Cardiac septum (tissue), 1 donor: ENCODE measurements around the gene GPR137C. TPM values are rescaled to one million over a fixed set of nuclear protein-coding genes. Genes with fewer than 3 reads are reported as not detected.
"Not testable (repeated sequence)": the region's sequence is repeated elsewhere in the genome, so short reads cannot be mapped to it uniquely, and the experiment has no call there.

Experiments
- DNase-seq: peaks from one replicate; pipeline ENCODE4 v3.0.0-alpha.2; 2020; ENCODE audit warnings: low spot score
- intact Hi-C: fragments of 100-400 bp; cut with DNase I; formaldehyde crosslinking; loops from one replicate; pipeline ENCODE4 v1.14.0; 2022
- total RNA-seq: library from RNA; stranded (reverse); fragmentation: NEBNext Ultra II Directional; extraction: Animal tissue kit (Norgen Biotek cat#: 25700); gene quantifications from one replicate; pipeline ENCODE4 v1.2.1, GENCODE V29; 2021
- donor health status: DM: no; HTN: no; CAD: no.

GPR137C gene
- total RNA-seq, 1 donor from 2014 or later: 1.5 TPM

DNA sequence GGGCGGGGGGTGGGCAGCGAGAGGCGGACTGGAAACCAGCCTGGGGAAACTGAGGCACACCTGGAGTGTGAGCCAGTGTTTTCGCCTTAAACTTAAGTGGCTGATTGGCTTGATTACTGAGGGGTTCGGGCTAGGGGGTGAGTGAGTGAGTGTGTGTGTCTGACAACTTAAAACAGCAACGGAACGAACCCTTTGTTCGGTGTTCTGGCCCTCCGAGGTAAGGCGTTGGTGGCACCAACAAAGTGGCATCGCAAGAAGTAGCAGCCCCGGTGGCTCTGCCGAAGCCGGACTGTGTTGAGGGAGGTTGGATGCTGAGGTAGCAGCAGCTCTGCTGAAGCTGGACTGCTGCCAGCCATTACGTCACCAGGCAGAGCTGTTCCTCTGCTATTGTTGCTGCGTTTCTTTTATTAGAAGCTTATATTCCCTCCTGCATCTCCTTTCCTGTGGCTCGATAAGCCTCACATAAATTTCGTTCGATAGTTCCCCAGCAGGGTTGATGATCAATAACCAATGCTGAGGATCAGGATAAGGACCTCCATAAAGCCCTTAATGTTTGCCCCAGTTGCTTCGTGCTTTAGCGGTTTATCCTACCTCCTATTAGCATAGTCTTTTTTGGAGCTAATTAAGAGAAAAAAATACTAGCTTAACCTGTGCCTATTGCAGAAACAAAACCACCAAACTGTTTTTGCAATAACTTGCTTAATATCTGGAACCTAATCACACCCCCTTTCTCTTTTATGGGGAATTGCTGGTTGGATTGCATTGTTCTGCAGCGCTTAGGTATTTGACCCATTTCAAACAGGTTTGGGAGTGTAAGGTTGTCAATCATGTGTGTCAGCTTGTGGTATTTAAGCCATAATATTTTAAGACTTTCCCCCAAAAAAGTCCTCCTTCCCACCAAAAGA is 1.3 kb downstream of the GPR137C start:
- DNase-seq: peak; percentile 93
- intact Hi-C loops: loop anchor here (5.0 kb wide), 2 partner anchors 143 to 238 kb away; partner anchors contain the start of genes ERO1A and GNPNAT1

DNA sequence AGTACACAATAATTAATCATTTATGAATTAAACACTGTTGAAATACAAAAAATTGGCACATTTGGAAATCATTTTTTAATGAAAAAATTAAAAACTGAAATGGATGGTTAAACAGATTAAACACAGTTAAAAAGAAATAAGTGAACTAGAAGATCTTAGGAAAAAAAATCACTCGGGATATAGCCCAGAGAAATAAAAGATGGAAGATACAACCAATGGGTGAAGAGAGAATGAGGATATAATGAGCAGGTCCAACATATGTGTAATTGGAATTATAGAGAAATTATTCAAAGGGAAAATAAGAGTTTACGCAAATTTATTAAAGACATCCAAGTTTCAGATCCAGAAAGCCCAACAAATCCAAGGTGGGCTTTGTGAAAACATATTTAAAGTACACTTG is 6.1 kb downstream of the GPR137C start:
- intact Hi-C loops: no loop called here
- no peak for DNase-seq

DNA sequence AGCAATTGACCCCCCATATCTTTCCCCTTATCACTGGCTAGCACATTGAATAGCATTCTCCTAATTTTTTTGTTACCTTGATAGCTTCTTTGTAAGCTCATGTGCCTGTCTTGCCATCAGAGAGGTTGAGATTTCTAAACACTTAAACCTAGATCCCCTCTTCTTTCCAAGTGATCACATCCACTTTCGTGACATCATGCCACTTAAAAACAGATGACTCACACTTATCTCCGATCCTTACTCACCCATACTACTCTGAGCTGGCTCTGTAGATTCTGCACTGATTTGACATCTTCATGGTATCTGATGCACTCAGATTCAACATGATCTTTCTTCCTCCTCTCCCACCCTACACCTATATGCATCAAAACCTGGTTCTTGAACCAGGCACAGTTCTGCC is 10.5 kb downstream of the GPR137C start:
- no peak for DNase-seq
- intact Hi-C loops: no loop called here

DNA sequence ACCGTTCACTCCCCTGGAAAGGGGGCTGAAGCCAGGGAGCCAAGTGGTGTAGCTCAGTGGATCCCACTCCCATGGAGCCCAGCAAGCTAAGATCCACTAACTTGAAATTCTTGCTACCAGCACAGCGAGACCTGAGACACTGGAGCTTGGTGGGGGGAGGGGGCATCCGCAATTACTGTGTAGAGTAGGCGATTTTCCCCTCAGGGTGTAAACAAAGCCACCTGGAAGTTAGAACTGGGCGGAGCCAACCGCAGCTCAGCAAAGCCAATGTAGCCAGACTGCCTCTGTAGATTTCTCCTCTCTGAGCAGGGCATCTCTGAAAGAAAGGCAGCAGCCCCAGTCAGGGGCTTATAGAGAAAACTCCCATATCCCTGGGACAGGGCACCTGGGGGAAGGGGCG is 15.8 kb downstream of the GPR137C start:
- intact Hi-C loops: not testable (repeated sequence)

DNA sequence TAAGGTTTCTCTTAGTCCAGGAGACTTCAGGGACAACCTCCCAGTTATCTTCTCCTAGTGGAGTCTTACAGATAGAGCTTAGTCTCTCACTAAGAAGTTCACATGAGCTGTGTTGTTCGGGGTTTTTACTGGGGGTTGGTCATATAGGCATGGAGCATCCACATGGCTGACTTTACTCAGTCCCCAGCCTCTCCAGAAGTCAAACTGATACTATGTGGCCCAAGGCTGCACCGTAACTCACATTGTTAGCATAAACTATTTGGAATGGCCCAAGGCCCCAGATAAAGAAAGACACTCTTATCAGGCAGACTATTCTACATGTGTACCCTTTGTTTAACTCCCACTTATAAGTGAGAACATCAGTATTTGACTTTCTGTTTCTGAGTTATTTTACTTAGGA is 23.2 kb downstream of the GPR137C start:
- intact Hi-C loops: no loop called here
- no peak for DNase-seq

More for the DNA sequence above, 15.8 kb downstream of the GPR137C start:
- not testable (repeated sequence) for DNase-seq

DNA sequence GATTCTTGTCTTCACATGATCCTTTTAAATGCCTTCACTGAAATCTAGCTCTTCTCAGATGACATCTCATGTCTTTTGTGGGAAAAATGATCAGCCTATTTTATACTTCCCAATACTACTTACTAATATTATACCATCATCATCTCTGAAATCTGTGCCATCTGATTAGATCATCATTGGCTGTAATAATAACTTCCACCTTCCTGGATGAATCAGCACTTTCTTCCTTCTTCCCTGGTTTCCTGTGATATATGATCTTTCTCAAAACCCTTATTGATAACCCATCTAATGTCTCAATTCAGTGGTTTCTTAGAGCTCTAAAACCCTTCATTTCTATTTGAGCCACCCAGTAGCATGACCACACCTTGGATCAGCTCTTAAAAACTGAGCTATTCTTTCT is 30.9 kb downstream of the GPR137C start:
- intact Hi-C loops: no loop called here
- no peak for DNase-seq

DNA sequence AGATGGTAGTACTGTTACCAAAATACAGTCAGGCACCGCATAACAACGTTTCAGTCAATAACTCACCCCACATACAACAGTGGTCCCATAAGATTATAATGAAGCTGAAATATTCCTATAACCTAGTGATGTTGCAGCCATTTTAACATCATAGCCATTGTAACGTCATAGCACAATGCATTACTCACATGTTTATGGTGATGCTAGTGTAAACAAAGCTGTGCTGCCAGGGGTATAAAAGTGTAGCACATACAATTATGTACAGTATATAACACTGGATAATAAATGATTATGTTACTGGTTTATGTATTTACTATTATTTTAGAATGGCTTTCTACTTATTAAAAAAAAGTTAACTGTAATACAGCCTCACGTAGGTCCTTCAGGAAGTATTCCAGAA is 37.0 kb downstream of the GPR137C start:
- intact Hi-C loops: no loop called here
- DNase-seq: no peak

DNA sequence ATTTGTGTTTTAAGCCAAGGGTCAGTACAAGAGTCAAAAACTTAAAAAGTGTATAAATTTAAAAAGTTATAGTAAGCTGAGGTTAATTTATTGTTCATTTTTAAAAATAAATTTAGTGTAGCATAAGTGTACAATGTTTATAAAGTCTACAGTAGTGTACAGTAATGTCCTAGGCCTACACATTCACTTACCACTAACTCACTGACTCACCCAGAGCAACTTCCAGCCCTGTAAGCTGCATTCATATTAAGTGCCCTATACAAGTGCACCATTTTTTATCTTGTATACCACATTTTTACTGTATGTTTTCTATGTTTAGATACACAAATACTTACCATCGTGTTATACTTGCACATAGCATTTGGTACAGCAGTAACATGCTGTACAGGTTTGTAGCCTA is 37.7 kb downstream of the GPR137C start:
- intact Hi-C loops: no loop called here
- DNase-seq: no peak

DNA sequence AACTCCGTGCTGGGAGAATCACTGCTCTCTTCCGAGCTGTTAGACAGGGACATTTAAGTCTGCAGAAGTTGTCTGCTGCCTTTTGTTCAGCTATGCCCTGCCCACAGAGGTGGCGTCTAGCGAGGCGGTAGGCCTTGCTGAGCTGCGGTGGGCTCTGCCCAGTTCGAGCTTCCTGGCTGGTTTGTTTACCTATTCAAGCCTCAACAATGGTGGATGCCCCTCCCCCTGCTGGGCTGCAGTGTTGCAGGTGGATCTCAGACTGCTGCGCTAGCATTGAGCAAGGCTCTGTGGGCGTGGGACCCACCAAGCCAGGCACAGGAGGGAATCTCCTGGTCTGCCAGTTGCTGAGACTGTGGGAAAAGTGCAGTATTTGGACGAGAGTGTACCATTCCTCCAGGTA is 43.7 kb downstream of the GPR137C start:
- intact Hi-C loops: no loop called here

DNA sequence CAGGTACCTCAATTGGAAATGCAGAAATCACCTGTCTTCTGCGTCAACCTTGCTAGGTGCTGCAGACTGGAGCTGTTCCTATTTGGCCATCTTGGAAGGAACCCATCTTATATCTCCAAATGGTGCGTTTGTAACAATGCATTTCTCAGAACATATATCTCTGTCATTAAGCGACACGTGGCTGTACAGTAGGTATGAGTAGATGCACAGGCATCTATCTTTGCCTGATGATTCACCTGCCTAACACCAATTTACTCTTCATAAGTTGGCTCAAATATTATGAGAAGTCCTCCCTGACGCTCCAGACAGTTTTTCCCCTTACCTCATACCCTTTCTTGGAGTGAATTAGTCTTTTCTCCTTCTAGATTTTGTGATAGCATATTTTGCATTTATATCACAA is 44.2 kb downstream of the GPR137C start:
- no peak for DNase-seq
- intact Hi-C loops: no loop called here

More for the DNA sequence above, 43.7 kb downstream of the GPR137C start:
- DNase-seq: no peak

DNA sequence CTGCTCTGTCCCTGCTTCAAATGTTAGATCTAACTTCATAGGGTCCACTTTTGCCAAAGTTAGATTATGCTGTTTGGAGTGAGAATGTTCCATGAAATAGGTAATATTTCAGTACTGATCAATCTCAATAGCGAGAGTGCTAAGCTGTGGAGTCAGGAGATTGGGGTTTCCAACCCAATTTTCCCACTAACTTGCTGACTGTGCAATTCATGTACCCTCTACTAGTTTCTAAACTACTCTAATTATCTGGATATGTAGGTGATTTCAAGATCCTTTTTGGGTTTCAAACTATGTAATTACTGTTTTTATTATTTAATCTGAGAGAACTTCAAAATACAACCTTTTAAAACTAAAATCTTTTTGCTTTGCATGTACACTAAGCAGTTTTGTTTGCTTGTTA is 45.9 kb downstream of the GPR137C start:
- intact Hi-C loops: no loop called here

DNA sequence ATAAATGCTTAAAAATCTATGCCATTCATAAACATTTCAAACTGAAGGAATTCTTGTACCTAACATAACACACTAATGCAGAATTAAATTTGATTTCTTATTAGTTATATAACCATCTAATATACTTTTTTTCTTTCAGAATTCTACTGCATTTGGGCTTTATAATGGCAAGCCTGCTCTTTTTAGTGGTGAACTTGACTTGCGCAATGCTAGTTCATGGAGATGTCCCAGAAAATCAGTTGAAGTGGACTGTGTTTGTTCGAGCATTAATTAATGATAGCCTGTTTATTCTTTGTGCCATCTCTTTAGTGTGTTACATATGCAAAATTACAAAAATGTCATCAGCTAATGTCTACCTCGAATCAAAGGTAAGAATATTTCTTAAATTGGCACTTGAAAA is 47.3 kb downstream of the GPR137C start:
- intact Hi-C loops: no loop called here
- no peak for DNase-seq

More for the DNA sequence above, 45.9 kb downstream of the GPR137C start:
- DNase-seq: no peak

DNA sequence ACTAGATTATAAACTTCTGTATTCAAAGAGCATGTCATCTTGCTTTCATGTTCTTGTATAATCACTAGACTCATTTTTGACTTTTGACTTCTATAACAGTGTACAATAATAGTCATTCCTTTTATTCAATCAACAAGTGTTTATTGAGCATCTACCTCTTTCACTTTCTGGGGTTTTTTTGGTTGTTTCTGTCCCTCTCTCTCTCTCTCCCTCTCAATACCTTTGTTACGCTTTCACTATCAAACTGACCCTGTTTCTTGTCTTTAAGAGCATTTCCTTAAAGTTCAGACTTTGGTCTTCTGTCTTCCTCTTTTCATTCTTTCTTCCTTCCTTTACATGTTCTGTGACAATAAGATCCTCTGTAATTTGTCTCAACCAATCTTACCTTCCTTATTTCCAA is 49.5 kb downstream of the GPR137C start:
- no peak for DNase-seq
- intact Hi-C loops: no loop called here

DNA sequence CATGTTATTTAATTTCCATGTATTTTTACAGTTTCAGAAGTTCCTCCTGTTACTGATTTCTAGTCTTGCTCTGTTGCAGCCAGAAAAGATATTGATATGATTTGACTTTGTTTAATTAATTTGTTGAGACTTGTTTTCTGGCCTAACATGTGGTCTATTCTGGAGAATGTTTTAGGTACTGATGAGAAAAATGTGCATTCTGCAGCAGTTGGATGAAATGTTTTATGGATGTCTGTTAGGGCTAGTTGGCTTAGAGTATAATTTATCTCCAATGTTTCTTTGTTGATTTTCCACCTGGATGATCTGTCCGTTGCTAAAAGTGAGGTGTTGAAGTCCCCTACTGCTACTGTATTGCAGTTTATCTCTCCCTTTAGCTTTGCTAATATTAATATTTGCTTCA is 54.4 kb downstream of the GPR137C start:
- no peak for DNase-seq
- intact Hi-C loops: no loop called here

DNA sequence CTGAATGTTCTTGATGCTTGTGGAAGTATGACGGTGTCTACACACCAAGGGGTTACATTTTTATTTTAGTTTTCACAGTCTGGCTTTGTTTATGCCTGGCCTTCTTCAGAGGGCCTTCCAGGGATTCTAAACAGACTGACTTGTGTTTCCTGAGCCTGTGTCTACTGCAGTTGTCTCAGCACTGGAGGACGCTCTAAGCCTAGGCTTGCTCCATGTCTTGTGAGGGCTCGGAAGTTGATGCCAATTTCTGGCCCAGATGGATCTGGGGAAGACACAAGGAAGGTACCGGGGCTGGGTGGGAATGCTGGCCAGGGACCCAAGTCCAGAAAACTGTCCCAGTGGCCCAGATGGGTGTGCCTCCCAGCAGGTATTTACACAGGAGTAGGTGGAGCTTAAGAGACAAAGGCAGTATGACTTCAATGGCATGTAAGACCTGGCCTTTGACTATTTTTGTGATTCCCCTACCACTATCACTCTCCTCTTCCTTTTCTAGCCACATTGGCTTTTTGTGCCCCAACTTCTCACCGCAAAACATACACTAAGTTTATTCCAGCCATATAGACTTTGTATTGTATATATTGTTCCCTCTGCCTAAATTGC is 56.9 kb downstream of the GPR137C start:
- intact Hi-C loops: no loop called here
- no peak for DNase-seq

DNA sequence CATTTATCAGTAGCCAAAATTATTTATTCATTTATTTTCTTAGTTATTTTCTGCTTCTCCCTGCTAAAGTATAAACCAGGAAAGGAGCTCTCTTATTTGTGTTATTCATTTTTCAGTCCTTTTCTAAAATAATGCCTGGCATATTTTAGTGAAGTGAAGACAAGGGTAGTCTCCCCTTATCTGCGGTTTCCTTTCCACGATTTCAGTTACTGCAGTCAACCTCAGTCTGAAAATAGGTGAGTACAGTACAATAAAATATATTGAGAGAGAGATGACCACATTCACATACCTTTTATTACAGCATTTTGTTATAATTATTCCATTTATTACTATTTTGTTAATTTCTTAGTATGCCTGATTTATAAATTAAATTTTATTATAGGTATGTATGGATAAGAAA is 57.6 kb downstream of the GPR137C start:
- intact Hi-C loops: no loop called here
- DNase-seq: no peak

DNA sequence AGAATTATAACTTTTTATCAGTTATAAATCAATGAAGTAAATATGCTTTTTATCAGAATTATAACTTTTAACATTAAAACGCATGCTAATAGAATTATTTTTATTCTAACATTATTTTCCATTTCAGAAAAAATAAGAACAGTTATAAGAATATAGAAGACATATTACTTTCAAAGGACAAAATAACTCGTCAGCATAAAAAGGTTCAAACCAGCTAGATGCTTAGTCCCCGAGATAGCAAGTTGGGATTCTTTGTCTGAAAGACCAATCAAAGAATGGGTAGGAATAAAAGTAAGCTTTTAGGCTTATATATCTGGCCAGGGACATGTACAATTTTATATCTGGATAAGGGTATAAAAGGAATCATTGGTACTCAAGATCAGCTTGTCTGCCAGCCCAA is 66.0 kb downstream of the GPR137C start:
- no peak for DNase-seq
- intact Hi-C loops: no loop called here

DNA sequence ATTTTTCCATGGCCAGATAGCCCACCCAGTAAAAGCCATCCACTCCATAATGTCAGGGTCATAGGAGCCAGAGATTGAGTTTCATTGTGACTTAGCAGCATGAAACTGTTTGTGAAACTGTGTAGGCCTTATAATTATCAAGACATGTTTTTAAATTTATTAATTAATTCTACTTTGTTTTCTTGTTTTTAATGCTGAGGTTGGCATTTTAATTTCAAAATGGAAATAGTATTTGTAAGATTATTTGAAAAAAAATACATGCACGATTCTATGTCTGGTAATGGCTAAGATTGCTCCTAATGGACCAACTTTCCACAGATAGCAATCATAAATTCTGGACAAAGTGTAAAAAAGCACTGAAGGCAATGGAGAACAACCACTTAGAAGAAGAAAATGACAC is 67.1 kb downstream of the GPR137C start:
- intact Hi-C loops: no loop called here
- DNase-seq: no peak

DNA sequence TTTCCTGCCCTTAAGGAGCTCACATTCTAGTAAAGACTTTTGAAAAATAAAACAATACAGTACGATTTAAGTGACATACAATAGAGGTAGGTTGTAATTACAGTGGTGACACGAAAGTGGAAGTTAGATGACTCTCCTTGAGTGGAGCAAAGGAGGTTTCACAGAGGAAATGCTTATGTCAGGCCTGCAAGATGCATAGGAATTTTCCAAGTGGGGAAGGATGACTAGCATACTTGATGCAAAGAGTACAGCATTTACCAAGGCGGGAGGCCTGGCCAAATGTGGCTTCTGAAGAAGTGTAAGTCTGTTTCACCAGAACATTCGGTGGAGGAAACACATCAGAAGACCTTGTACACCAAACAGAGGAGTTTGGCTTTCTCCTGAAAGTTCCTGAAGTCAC is 87.5 kb downstream of the GPR137C start:
- DNase-seq: no peak
- intact Hi-C loops: no loop called here

DNA sequence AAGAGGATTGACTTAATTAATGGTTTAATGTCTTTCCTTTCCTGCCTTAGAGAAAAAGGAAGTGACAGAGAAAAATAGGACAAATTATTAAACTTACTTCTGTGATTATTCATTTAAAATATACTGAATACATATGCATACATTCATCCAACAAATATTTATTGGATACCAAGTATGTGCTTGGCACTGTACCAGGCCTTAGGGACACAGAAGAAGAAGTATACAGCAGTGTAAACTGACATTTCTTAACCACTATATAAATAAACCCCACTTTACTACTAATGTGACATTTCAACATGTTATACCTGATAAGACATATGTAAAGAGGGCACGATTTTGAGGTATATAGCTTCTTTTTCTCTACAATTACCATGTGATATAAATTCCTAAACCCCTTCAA is 89.1 kb downstream of the GPR137C start:
- no peak for DNase-seq
- intact Hi-C loops: no loop called here

DNA sequence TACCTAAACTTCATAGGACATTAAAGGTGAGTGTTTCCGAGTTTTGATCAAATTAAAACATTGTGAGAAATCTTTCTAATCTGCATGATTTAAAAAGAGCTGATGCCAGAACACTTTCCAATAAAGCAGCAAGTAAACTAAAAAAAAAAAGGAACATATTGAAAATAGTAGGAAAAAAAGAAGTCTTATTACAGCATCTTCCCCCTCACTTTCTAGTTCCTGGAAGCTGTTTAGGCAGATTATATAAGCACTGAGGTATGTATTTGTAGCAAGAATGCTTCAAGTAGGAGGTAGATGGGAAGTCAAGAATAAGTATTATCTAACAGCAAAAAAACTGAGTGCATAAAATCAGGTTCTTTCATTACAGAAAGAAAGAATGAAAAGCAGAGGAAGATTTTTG is 96.9 kb downstream of the GPR137C start:
- intact Hi-C loops: no loop called here
- no peak for DNase-seq
